ENCODE results near the gene INPP4B.

GRCh38 chr4:142311916-142312315, 534.2 kb downstream of the INPP4B start:
- TF ChIP-seq, protein P1, sequence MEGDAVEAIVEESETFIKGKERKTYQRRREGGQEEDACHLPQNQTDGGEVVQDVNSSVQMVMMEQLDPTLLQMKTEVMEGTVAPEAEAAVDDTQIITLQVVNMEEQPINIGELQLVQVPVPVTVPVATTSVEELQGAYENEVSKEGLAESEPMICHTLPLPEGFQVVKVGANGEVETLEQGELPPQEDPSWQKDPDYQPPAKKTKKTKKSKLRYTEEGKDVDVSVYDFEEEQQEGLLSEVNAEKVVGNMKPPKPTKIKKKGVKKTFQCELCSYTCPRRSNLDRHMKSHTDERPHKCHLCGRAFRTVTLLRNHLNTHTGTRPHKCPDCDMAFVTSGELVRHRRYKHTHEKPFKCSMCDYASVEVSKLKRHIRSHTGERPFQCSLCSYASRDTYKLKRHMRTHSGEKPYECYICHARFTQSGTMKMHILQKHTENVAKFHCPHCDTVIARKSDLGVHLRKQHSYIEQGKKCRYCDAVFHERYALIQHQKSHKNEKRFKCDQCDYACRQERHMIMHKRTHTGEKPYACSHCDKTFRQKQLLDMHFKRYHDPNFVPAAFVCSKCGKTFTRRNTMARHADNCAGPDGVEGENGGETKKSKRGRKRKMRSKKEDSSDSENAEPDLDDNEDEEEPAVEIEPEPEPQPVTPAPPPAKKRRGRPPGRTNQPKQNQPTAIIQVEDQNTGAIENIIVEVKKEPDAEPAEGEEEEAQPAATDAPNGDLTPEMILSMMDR (IDR thresholded peaks at IDR 0.05), result no peak
- TF ChIP-seq EZH2 (IDR thresholded peaks at IDR 0.05; ENCODE audit: borderline replicate concordance, insufficient read depth, low read depth, low read length, poor library complexity, severe bottlenecking), result no peak

All from B cell (primary cell).